Activated CD4-positive, CD25-positive, alpha-beta regulatory T cell (primary cell): ENCODE measurements around the gene PFKFB3.

ENCODE experiments used
- DNase-seq, 4 experiments: peaks; one replicate each; lab custom pipeline; 2025; lab: John Stamatoyannopoulos, UW

Gene PFKFB3

GRCh38 chr10:6220418-6221191 lies 17.9 kb downstream of the PFKFB3 start:
- DNase-seq: no peak

DNA sequence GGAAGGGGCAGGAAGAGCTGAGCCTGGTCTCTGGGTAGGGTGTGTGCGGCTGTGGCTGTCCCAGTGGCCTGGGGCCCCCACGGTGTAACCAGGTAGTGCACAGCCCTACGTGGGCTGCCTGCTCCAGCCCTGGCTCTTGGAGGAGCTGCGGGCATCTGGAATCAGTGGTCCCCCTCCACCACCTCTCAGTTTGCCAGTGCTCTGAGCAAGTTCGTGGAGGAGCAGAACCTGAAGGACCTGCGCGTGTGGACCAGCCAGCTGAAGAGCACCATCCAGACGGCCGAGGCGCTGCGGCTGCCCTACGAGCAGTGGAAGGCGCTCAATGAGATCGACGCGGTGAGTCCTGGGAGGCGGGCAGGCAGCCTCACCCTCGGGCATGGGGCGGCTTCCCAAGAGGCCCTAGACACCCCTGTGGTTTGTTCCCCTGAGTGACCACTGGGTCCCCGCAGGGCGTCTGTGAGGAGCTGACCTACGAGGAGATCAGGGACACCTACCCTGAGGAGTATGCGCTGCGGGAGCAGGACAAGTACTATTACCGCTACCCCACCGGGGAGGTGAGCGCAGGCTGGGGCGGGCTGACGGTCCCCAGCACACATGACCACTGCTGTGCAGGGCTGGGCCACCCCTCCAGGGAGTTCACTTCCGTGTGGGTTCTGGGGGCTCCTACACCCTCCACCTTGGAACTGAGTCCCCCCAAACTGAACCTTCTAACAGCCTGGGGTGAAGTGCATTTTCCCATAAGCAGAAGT lies 18.6 kb downstream of the PFKFB3 start:
- DNase-seq: no peak

DNA sequence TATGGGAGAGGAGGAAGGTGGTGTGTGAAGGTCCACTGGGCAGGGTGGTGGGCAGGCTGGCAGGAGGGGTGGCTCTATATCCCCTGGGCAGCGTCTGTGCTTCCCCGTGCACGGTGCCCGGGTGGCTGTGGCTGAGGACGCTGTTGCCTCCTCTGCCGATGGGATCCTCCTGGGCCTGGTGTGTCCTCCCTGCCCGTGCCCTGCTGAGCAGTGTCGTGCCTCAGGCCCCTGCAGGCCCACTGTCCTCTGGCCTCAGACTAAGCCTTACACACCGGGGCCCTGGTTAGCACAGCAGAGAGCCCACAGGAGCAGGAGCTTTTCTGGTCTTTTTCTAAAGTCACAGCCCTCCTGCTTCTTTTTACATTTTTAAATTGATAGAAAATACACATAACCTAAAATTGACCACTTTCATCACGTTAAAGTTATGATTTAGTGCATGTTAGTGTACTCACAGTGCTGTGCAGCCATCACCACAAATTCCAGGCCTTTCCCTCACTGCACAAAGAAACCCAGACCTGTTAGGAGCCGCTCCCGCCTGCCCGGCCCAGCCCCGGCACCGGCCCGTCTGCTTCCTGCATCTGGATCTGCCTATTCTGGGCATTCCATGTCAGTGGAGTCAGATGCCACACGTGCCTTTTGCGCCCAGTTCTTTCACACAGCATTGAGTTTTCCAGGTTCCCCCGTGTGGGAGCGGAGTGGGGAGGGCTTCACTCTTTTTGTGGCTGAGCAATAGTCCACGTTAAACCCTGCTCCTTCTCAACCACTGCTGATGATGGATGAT lies 19.4 kb downstream of the PFKFB3 start:
- no peak for DNase-seq

DNA sequence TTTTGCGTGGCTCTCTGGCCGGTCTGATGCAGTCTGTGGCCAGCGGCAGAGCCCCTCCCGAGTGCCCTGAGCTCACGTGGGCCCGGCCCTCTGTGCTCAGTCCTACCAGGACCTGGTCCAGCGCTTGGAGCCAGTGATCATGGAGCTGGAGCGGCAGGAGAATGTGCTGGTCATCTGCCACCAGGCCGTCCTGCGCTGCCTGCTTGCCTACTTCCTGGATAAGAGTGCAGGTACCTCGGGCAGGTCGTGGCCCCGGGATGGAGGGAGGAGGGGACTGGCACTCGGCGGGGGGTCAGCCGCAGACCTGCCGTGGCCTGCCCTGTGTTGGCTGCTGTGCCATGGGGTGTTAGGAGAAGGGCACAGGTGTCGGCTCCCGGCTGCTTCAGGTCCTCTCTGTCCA lies 20.0 kb downstream of the PFKFB3 start:
- DNase-seq: no peak

- no peak for DNase-seq
Observed at GRCh38 chr10:6223981-6224380, 21.2 kb downstream of the PFKFB3 start.

DNA sequence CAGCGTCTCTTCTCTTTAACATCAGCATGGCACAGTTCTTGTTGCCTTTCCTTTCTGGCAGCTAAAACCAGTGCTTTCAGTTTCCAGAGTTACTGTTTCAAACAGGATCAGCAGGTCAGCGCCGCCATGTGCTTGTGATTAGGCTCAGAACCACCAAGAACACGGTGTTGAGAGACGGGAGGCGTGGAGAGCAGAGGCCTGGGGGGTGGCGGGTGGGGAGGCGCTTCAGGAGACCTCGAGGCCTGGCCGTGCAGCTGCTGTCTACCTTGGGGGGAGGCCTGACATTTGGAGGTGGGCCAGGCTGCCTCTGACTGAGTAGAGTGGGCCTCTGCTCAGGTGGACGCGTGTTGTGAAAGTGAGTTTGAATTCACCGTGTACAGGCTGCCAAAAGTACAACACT lies 22.0 kb downstream of the PFKFB3 start:
- no peak for DNase-seq

GRCh38 chr10:6225263-6225814 lies 22.6 kb downstream of the PFKFB3 start:
- DNase-seq: no peak

DNA sequence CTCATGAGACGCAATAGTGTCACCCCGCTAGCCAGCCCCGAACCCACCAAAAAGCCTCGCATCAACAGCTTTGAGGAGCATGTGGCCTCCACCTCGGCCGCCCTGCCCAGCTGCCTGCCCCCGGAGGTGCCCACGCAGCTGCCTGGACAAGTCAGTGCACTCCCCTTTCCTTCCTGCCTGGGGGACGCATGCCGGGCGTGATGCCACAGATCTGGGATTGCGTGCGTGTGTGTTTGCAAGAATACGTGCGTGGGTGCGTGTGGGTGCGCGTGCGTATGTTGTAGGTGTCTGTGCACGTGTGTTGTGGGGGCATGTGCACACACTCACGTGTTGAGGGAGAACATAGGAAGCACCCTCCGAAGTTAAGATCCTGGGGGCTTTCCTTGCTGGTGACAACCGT lies 23.5 kb downstream of the PFKFB3 start:
- no peak for DNase-seq

DNA sequence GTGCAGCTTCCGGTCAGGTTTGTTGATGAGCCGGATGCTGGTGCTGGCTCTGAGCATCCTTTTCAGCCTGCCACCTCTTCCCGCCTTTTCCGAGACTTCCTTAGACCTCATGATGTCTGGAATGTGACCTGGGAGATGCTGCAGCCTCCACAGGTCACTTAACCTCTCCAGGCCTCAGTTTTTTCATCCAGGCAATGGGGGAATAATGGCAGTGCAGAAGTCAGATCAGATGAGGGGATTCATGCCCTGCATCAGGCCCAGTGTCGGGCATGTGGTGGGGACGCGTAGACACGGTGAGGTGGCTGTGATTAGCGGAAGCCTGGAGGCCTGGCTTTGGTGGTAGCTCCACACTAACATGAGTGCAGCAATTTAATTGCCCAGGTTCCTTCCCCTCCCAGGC lies 24.6 kb downstream of the PFKFB3 start:
- DNase-seq: no peak

- no peak for DNase-seq
Observed at GRCh38 chr10:6228010-6228511, 25.3 kb downstream of the PFKFB3 start.

DNA sequence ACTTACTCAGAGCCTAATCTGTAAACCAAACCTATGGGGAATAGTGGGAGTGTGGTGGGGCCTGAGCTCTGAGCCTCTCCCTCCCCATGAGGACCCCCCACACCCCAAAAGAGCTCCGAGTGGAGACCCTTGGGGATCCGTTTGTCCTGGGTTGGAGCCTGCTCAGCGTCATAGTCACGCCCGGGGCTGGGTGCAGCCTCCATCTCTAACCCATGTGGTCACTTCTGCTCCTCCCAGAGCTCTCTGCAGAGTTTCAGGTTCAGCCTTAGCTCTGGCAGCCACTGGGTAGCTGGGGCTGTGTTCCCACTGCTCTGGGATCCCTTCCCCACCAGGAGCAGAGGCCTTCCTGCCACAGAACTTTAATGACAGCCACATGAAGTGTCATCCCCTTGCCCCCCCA lies 25.9 kb downstream of the PFKFB3 start:
- no peak for DNase-seq

DNA sequence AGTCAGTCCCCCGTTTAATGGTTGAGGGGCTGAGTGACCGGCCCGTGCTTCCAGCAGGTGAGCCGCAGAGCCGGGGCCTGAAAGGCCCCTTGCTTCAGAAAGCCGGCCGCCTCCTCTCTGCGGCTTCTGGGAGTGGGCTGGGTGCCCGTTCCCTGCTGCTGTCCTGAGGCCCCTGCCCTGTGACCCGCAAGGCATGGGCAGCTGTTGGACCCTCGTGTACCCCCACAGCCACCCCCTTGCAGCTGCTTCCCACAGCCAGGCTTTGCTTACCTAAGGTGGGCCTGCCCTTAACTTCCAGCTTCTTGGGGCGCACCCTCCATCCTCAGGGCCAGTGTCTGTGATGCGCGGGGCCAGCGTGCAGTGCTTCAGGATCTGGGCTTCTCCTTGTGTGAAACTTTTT lies 26.6 kb downstream of the PFKFB3 start:
- DNase-seq: no peak

DNA sequence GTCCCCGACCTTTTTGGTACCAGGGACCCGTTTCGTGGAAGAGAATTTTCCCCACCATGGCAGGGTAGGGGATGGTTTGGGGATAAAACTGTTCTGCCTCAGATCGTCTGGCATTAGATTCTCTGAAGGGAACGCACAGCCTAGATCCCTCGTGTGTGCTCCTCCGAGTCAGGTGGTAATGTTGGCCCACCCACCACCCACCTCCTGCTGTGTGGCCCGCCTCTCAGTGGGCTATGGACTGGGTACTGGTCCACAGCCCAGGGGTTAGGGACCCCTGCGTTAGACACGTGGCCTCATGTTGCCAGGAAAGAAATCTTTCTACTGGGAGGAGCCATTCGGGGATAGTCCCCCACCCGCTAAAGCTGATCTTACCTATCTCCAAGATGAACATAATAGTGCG lies 27.0 kb downstream of the PFKFB3 start:
- no peak for DNase-seq

DNA sequence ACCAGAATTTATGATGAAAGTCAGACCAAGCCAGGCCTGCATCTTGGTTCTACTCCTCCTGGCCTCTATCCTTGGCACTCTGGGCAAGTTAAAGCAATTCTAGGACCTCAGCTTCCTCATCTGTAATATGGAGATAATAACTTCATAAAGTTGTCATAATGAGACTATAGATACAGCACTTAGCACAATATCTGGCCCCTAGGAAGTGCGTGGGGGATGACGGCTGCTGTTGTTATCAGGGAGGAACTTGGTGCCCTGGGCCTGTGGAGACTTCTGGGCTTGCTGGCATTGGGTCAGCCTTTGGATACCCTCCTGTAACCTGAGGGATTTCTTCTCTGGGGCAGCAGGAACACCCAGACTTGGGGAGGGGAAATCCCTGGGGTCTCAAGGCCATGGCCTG lies 27.6 kb downstream of the PFKFB3 start:
- no peak for DNase-seq

DNA sequence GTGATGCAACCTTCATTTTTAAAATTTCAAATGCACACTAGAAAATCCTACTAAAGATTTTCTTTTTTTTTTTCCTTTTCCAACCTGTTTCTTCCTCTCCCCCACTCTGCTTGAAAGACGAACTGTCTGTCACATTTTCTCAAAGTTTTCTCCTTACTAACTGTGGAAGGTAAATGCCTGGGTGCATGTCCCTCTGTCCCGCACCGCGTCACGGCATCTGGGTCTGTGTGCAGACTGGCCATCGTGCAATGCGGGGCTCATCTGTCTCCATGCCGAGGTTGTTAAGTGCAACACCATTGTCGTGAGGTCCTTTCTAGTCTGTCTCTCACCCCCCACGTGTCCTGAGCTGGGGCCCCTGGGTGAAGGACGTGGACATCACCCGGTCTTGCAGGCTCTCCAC lies 28.4 kb downstream of the PFKFB3 start:
- DNase-seq: no peak

- no peak for DNase-seq
Observed at GRCh38 chr10:6231730-6232129, 29.0 kb downstream of the PFKFB3 start.

DNA sequence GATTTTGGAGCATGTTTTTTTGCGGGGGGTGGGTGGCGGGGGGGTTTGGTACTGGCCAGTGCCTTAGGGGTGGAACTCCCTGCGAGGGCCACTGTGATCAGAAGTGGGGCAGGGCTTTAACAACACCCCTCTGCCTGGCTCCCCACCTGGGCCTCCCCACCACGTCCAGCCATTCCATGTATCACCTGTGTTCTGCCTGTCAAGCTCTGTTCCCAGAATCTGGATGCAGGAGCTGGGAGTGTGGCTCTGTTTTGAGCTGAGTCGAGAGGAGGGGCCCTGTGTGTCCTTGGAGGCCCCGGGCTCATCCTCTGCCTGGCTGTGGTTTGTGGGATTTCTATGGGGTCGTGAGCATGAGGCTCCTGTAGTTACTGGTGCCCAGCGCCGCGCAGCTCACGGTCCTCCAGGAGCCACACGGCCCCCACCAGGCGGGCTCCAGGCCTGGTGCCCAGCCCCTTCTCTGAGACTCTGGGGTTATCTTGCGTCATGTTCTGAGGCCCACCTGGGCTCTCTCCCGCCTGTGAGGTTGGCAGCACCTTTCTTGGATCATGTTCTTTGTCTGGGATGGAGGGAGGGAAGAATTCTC lies 29.6 kb downstream of the PFKFB3 start:
- DNase-seq: no peak

GRCh38 chr10:6232846-6233724 lies 30.4 kb downstream of the PFKFB3 start:
- no peak for DNase-seq

- DNase-seq: no peak
Observed at GRCh38 chr10:6233725-6234277, 31.1 kb downstream of the PFKFB3 start.

- DNase-seq: no peak
Observed at GRCh38 chr10:6234371-6234770, 31.6 kb downstream of the PFKFB3 start.
